Activated CD8-positive, alpha-beta memory T cell treated with anti-CD3 and anti-CD28 coated beads, Interleukin-2, amount 50 U/mL, for 24 hours (primary cell): ENCODE data around the gene CCDC170.
"Not testable (repeated sequence)": the region's sequence is repeated elsewhere in the genome, so short reads cannot be mapped to it uniquely, and the experiment has no call there.

ENCODE experiments used
- DNase-seq: peaks from one replicate; pipeline ENCODE4 v3.0.0-alpha.2; 2020; ENCODE audit errors: extremely low read depth

The CCDC170 gene

GRCh38 chr6:151493161-151493803 lies 535 bp upstream of the CCDC170 start:
- no peak for DNase-seq

- no peak for DNase-seq
These were observed 568 bp downstream of the CCDC170 start for GRCh38 chr6:151494235-151494935.

GRCh38 chr6:151494936-151495320 lies 1.1 kb downstream of the CCDC170 start:
- DNase-seq: no peak

DNA sequence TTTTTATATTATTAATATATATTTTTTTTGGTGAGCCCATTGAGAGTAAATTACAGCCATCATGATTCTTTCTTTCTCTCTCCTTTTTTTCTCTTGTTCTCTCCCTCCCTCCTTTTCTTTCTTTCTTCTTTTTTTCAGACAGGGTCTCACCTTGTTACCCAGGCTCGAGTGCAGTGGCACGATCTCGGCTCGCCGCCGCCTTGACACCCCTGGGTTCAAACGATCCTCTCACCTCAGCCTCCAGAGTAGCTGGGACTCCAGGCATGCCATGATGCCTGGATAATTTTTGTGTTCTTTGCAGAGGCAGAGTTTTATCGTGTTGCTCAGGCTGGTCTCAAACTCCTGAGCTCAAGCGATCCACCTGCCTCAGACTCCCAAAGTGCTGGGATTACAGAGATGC lies 1.6 kb downstream of the CCDC170 start:
- DNase-seq: no peak

DNA sequence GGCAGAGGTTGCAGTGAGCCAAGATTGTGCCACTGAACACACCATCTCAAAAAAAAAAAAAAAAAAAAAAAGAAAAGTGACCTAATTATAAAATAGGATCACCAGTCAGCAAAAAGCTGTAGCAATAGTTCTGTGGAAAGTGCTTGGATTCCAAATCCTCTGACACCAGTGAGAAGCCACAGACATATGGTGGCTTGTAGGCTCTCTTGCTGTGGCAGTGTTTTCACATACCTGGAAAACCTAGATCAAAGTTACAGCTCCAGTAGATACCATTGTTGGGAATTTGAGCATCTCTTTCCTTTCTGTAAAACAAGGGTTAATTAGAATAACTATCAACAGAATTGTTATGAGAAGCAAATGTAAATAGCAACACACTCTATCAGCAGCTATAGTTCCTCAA lies 4.1 kb downstream of the CCDC170 start:
- DNase-seq: no peak

- DNase-seq: no peak
These were observed 4.5 kb downstream of the CCDC170 start for GRCh38 chr6:151498327-151498726.

GRCh38 chr6:151499551-151499950 lies 5.7 kb downstream of the CCDC170 start:
- no peak for DNase-seq

DNA sequence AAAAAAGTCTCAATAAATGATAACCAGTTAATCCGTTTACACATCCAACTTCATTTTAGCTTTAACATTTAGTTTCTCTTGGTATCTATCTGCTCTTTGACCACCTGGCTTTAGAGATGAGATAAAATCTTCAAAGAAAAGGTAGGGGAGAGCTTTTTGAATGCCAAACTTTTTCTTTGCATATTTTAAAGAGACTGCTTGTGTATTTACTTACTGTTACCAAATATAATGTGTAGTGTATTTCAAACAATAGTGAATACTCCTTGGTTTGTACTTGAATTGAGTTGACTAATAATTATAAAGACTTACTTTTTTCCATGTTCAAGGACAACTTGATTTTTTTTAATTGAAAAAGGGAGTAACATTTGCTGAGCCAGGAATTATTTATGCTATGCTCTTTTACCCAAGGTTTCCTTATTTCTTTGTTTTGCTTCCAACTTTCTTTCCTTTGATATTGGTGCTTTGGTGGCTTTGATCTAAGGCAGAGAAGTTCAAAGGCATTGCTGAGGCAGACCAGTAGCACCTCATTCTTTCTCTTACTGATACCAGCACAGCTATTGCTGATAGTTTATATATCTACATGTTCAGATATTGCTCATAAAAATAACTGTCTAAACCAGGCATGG lies 7.8 kb downstream of the CCDC170 start:
- no peak for DNase-seq

- no peak for DNase-seq
These were observed 8.7 kb downstream of the CCDC170 start for GRCh38 chr6:151502499-151502898.

DNA sequence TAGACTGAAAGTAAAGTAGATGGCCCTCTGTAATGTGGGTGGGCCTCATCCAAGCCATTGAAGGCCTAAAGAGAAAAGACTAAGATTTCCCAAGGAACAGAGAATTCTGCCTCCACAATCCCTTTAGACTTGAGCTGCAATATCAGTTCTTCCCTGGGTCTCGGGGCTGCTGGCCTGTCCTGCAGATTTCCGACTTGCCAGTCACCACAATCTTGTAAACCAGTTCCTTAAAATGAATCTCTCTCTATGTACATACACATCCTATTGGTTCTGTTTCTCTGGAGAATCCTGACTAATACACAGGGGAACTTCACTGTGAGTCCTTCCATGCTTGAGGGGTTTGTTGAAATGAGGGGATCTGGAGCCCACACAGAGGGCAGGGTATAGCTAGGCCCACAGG lies 12.9 kb downstream of the CCDC170 start:
- DNase-seq: no peak

DNA sequence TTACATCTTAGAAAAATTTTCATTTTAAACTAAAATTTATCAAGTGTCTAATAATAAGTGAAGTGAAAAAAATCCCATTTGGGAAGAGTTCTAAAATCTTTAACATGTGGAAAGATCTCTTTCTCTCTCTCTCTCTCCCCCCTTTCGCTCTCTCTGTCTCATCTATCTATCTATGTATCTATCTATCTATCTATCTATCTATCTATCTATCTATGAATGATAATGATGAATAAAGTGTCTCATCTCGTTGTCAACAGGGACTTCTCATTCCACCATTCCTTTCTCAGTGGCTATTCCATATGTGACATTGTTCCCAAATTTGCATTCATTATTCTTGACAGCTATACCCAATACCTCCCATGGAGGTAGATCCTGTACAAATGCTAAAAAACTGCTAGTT lies 15.2 kb downstream of the CCDC170 start:
- DNase-seq: no peak

DNA sequence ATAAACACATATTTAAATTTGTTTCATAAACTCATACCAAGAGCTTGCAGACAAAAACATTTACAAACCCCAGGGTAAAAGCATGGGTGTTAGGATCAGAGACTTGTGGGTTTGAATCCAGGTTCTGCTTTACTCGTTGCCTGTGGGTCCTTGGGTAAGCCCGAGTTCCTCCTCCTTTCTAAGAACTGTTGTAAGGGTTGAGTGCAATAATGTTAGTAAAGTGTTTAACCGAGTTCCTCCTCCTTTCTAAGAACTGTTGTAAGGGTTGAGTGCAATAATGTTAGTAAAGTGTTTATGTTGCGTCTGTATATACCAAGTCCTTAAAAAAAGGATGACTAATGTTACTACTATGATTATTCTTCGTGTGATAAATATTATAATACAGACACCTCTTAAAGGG lies 18.7 kb downstream of the CCDC170 start:
- DNase-seq: no peak

- DNase-seq: no peak
These were observed 20.3 kb downstream of the CCDC170 start for GRCh38 chr6:151514000-151514730.

- DNase-seq: not testable (repeated sequence)
These were observed 25.2 kb downstream of the CCDC170 start for GRCh38 chr6:151518992-151519391.

DNA sequence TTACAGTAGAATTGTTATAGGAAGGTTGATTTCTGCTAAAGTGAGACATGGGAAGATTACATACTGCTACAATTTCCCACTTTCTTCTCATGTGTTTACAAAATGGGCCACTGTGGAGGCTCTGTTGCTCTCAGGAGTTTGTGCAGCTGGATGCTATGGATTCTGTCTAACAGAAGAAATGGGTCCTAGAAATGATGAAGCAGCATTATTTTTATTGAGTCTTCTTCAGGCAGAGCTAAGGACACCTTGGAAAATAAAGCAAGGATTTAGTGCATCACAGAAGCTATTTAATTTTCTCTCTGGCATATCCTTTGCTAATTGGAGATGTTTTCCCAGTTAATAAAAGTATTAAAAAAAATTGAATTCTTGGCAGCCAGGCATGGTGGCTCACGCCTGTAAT lies 29.2 kb downstream of the CCDC170 start:
- DNase-seq: no peak

DNA sequence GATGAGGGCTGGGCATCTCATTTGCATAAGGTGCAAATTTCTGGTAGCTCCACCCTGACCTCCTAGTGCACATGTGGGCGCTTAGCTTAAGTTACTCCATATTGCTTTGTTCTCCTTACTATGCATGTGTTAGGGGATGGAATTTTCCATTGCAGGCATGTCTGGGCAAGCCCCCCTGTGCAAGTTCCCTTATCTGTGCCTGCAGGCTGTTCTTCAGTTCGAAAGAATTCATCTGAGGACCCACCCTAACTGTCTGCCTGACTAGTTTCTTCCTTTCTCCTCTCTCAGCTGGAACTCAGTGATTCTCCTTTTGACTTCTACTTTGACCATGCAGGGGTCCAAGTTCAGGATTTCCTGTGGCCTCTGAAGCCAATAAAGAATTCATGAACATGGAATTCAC lies 30.2 kb downstream of the CCDC170 start:
- DNase-seq: no peak

DNA sequence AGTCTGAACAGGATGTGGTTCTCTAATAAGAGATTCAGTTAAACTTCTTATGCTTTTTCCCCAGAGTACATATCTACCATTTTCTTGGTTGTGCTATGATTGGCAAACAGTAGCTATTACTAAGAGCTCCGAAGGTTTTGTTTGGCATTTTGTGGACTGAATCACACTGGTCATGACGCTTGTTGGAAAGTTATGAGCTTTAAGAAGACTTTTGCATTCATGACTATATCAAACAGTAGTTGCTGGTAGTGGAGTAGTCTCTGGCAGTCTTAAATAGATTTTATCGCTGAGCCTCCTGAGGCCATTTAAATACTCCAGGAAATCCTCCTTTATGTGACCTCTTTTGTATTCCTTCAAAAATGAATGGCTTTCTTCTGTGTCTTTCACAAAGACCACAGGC lies 40.8 kb downstream of the CCDC170 start:
- no peak for DNase-seq

DNA sequence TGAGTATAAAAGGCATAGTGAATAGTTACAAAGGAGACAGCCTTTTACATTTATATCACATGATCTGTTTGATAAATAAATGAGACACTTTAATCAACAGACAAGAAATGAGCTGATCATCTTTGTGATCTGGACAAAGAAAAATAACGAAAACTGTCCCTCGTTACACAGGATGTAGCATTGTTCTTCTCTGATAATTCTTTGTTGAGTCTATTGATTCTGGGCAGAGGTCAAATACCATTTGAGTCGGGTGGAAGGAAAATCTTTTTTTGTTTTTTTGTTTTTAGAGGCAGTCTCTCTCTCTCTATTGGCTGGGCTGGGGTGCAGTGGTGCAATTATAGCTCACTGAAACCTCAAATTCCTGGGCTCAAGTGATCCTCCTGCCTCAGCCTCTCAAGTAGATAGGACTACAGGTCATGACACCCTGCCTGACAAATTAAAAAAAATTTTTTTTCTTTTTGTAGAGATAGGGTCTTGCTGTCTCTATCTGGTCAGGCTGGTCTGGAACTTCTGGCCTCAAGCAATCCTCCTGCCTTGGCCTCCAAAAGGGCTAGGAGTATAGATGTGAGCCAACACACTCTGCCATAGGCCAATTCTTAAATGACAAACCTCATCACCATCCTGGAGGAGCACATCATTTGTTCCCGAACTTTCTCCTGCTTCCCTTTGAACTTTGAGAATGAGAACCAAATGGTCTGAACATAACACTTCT lies 41.8 kb downstream of the CCDC170 start:
- DNase-seq: no peak

GRCh38 chr6:151536188-151536479 lies 42.3 kb downstream of the CCDC170 start:
- DNase-seq: no peak

DNA sequence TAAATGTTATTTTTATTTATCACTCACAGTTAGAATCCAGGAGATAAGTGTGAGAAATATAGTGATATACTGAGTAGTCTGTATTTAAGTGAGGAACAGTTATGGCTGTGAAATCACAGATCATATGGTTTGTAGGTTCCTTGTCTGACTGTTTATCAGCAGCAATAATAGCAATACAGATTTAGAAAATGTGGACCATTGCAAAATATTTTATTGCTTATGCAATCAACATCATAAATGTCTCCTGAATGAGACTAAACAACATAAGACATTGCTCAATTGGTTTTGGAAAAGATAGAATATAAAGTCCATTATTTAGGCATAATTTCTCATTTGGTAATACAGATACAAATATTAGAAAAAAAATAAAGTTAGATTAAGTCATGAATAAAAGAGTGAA lies 43.7 kb downstream of the CCDC170 start:
- DNase-seq: no peak

DNA sequence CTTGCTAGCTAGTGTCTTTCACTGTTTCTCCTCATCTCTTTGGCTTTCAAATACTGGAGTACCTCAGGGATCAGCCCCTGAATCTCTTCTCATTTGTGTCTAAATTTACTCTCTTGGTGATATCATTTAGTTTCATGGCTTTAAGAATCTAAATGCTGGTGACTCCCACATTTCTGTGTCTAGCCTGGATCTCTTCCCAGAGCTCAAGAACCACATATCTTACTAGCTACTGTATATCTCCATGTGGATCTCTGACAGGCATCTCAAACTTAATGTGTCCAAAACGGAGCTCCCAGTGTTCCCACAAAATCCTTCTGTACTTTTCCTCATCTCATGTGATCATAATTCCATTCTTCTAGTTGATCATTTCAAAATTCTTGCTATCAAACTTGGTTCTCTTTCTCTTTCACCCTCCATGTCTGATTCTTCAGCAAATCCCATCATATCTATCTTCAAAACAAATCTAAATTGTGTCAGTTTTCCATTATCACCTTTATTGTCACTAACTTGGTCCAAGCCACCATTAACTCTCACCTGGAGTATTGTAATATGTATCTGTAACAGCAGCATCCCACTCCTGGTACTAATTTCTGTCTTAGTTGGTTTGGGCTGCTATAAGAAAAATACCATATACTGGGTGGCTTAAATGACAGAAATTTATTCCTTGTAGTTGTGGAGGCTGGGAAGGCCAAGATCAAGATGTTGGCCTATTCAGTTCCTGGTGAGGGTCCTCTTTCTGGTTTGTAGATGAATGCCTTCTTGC lies 45.9 kb downstream of the CCDC170 start:
- no peak for DNase-seq
